Naive B cell (primary cell): Measurements from ENCODE around the gene ZNF219. TPM values are rescaled to one million over a fixed set of nuclear protein-coding genes. Genes with fewer than 3 reads are reported as not detected.
"Not testable (repeated sequence)": the region's sequence is repeated elsewhere in the genome, so short reads cannot be mapped to it uniquely, and the experiment has no call there.

ENCODE experiments used
- ATAC-seq, 2 donors: fragments of 150-1000 bp; cut with Tn5 transposase; 2 replicates each; pipeline ENCODE4 v1.10.0; 2021; ENCODE audit warnings: low read depth in 2 of 2, mild to moderate bottlenecking in 2 of 2, moderate library complexity in 2 of 2
- DNase-seq: peaks from one replicate; pipeline ENCODE4 v3.0.0; 2022
- H3K27ac Mint-ChIP-seq, 6 donors: one replicate each; pipeline ENCODE4 v1.8.0; 2020 to 2022; ENCODE audit warnings: mild to moderate bottlenecking in 6 of 6, mixed read lengths in 6 of 6, moderate library complexity in 5 of 6, inconsistent platforms in 2 of 6
- H3K27me3 Mint-ChIP-seq, 3 donors: one replicate each; pipeline ENCODE4 v1.8.0; 2021 to 2022; ENCODE audit warnings: mixed read lengths in 3 of 3, mild to moderate bottlenecking in 1 of 3
- H3K36me3 Mint-ChIP-seq, 2 donors: one replicate each; pipeline ENCODE4 v1.8.0; 2020 to 2022; ENCODE audit warnings: mixed read lengths in 2 of 2, inconsistent platforms in 1 of 2, mild to moderate bottlenecking in 1 of 2
- H3K4me1 Mint-ChIP-seq, 3 donors: one replicate each; pipeline ENCODE4 v1.8.0; 2020 to 2022; ENCODE audit warnings: mixed read lengths in 3 of 3, inconsistent platforms in 1 of 3, mild to moderate bottlenecking in 1 of 3, moderate library complexity in 1 of 3
- H3K4me3 Mint-ChIP-seq, 8 donors: one replicate each; pipeline ENCODE4 v1.8.0; 2020 to 2022; ENCODE audit warnings: mild to moderate bottlenecking in 8 of 8, mixed read lengths in 8 of 8, moderate library complexity in 8 of 8, inconsistent platforms in 2 of 8
- H3K9me3 Mint-ChIP-seq, 7 donors: one replicate each; pipeline ENCODE4 v1.8.0; 2020 to 2022; ENCODE audit warnings: mixed read lengths in 7 of 7, mild to moderate bottlenecking in 5 of 7, inconsistent platforms in 2 of 7, moderate library complexity in 1 of 7
- polyA plus RNA-seq, 6 donors: library from polyadenylated mRNA; unstranded; fragments of 300-500 nt; fragmentation: Illumina TruSeq; gene quantifications; one replicate each; pipeline ENCODE4 v1.2.3, GENCODE V29; 2021; ENCODE audit warnings: low read depth in 6 of 6

Gene ZNF219
- polyA plus RNA-seq, 6 donors from 2014 or later = 0.13 to 1.1 (median 0.56) TPM; not detected in 2

GRCh38 chr14:21053184-21054122 is 45.0 kb downstream of the ZNF219 start:
- Mint-ChIP-seq H3K4me3 (no peak overlapping the region), H3K27me3 (peaks cover 8 to 13% (median 12%) of the 10 kb centered on the region in 3 donors), H3K27ac (peak overlapping the region in 1 of 6 donors; percentile 7), H3K36me3 (no peaks in the 10 kb centered on the region), H3K9me3 (no peaks in the 10 kb centered on the region), H3K4me1 (no peaks in the 10 kb centered on the region)
- ATAC-seq (no peak), DNase-seq (no peak)

- H3K27ac Mint-ChIP-seq = no peak overlapping the region
- peaks cover 10 to 14% (median 13%) of the 10 kb centered on the region in 3 donors for H3K27me3 Mint-ChIP-seq
- no peak for ATAC-seq
- no peaks in the 10 kb centered on the region for H3K9me3 Mint-ChIP-seq
- DNase-seq = no peak
- no peaks in the 10 kb centered on the region for H3K4me1 Mint-ChIP-seq
- no peaks in the 10 kb centered on the region for H3K36me3 Mint-ChIP-seq
- no peak overlapping the region for H3K4me3 Mint-ChIP-seq
These were observed 47.9 kb downstream of the ZNF219 start for GRCh38 chr14:21050597-21050996.

GRCh38 chr14:21049271-21049673 is 49.2 kb downstream of the ZNF219 start:
- H3K27me3 Mint-ChIP-seq = peaks cover 21 to 26% (median 25%) of the 10 kb centered on the region in 3 donors
- no peaks in the 10 kb centered on the region for H3K4me1 Mint-ChIP-seq
- no peak overlapping the region for H3K27ac Mint-ChIP-seq
- no peaks in the 10 kb centered on the region for H3K9me3 Mint-ChIP-seq
- H3K4me3 Mint-ChIP-seq = no peak overlapping the region
- DNase-seq = no peak
- ATAC-seq = no peak
- no peaks in the 10 kb centered on the region for H3K36me3 Mint-ChIP-seq

DNA sequence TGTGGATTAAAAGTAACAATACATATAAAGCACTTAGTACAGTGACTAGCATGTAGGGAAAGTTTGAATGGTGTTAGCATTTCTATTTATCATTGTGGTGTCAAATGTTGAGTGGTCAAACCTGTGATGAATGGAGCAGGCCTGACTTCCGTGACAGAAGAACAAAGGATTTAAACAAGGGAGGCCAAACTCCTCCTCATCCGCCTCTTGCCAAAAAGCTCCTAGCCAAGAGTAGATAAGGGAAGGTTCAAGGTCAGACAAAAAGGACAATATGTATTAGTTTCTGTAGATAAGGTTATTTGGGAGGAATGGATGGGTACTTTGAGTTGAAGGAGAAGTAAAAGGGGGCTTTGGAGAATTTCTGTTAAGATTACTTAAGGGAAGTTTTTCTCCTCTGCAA is 49.8 kb downstream of the ZNF219 start:
- no peaks in the 10 kb centered on the region for H3K36me3 Mint-ChIP-seq
- H3K27ac Mint-ChIP-seq = no peak overlapping the region
- ATAC-seq = no peak
- no peaks in the 10 kb centered on the region for H3K4me1 Mint-ChIP-seq
- DNase-seq = no peak
- H3K9me3 Mint-ChIP-seq = no peaks in the 10 kb centered on the region
- peaks cover 21 to 32% (median 30%) of the 10 kb centered on the region in 3 donors for H3K27me3 Mint-ChIP-seq
- no peak overlapping the region for H3K4me3 Mint-ChIP-seq

GRCh38 chr14:21047378-21047781 is 51.1 kb downstream of the ZNF219 start:
- no peaks in the 10 kb centered on the region for H3K9me3 Mint-ChIP-seq
- H3K4me1 Mint-ChIP-seq = no peaks in the 10 kb centered on the region
- H3K36me3 Mint-ChIP-seq = no peaks in the 10 kb centered on the region
- H3K4me3 Mint-ChIP-seq = no peak overlapping the region
- no peak for DNase-seq
- no peak for ATAC-seq
- H3K27ac Mint-ChIP-seq = no peak overlapping the region
- H3K27me3 Mint-ChIP-seq = peaks cover 31 to 44% (median 36%) of the 10 kb centered on the region in 3 donors

GRCh38 chr14:21043974-21044618 is 54.4 kb downstream of the ZNF219 start:
- DNase-seq (no peak), ATAC-seq (no peak)
- Mint-ChIP-seq H3K36me3 (no peaks in the 10 kb centered on the region), H3K27me3 (peaks cover 28 to 45% (median 39%) of the 10 kb centered on the region in 3 donors), H3K9me3 (no peaks in the 10 kb centered on the region), H3K27ac (no peak overlapping the region), H3K4me1 (no peaks in the 10 kb centered on the region), H3K4me3 (no peak overlapping the region)

GRCh38 chr14:21043387-21043973 is 55.0 kb downstream of the ZNF219 start:
- Mint-ChIP-seq H3K9me3 (no peaks in the 10 kb centered on the region), H3K36me3 (no peaks in the 10 kb centered on the region), H3K4me3 (no peak overlapping the region), H3K27ac (peak overlapping the region in 1 of 6 donors; percentile 44), H3K4me1 (no peaks in the 10 kb centered on the region), H3K27me3 (peaks cover 26 to 45% (median 39%) of the 10 kb centered on the region in 3 donors)
- DNase-seq = no peak
- ATAC-seq = no peak

DNA sequence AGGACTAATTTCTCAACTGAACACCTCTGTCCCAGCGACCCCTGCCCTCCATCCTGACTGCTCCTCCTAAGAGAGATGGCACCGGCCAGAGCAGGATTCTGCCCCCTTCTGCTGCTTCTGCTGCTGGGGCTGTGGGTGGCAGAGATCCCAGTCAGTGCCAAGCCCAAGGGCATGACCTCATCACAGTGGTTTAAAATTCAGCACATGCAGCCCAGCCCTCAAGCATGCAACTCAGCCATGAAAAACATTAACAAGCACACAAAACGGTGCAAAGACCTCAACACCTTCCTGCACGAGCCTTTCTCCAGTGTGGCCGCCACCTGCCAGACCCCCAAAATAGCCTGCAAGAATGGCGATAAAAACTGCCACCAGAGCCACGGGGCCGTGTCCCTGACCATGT is 55.5 kb downstream of the ZNF219 start:
- ATAC-seq (no peak), DNase-seq (no peak)
- Mint-ChIP-seq H3K4me1 (no peaks in the 10 kb centered on the region), H3K36me3 (no peaks in the 10 kb centered on the region), H3K9me3 (no peaks in the 10 kb centered on the region), H3K27ac (no peak overlapping the region), H3K27me3 (peaks cover 26 to 45% (median 39%) of the 10 kb centered on the region in 3 donors), H3K4me3 (no peak overlapping the region)

DNA sequence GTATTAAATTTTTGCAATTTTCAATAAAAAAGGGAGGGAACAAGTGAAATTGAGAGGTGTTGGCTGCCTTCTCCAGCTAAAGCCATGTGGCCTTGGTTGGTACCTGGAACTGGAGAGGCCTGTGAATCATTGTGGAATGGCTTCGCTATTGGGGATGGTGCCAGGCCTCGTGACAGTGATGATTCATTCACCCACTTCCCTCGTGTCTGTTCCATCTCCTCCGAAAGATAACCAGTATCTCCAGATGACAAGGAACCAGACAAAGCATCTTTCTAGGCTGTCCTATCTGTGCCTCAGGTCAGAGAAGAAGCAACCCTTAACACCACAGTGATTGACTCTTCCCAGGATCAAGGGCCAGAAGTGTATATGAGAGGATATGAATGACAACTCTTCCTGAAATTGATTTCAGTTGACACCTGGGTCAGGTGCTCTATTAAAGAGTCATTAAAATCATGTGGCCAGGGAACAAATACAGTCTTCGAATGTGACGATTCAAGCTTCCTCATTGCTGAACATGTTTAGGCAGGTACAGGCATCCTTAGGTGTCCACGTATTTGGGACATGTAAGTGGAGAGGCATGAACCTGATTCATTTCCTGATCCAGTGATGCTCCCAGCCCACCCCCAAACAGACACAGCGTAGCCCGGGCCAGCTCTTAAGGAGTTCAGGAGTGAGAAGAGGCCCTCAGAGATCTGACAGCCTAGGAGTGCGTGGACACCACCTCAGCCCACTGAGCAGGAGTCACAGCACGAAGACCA is 56.6 kb downstream of the ZNF219 start, which contains the start of gene RNASE7:
Gene RNASE7 (plus strand): TSS at position 687 of the 758 bp plus-strand sequence. CDS start 631 bp downstream, outside the sequence.
- Mint-ChIP-seq H3K4me3 (no peak within 1 kb of the TSS), H3K4me1 (no peaks in the 10 kb centered on the region), H3K27ac (no peak within 1 kb of the TSS), H3K27me3 (peaks cover 26 to 42% (median 37%) of the 10 kb centered on the region in 3 donors), H3K36me3 (no peaks in the 10 kb centered on the region), H3K9me3 (no peaks in the 10 kb centered on the region)
- no peak for DNase-seq
- ATAC-seq = no peak

GRCh38 chr14:21040941-21041340 is 57.5 kb downstream of the ZNF219 start:
- H3K27me3 Mint-ChIP-seq = peaks cover 26 to 45% (median 40%) of the 10 kb centered on the region in 3 donors
- H3K27ac Mint-ChIP-seq, H3K4me1 Mint-ChIP-seq: not testable (repeated sequence)

DNA sequence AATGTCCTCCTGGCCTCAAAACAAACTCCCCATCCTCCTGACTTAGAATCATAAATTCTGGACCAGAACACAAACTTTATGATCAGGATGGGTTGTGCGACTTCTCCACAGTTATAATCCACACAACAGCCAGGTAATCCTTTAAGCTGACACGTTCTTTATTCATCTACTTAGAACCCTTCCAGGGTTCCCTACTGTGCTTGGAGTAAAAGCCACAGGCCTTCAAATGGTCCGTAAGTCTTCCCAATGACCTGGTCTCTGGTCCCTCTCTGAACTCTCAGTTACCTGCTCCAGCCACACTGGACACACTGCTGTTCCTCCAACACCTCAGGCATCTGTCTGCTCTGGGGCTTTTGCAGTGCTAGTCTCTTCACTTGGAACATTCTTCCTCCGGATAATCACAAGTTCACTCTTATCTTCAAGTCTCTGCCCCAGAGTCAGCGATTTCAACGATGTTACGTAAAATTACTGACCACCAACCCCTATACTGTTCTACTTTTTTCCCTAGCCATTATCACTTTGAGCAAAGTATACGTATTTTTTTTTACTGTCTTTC is 58.0 kb downstream of the ZNF219 start:
- Mint-ChIP-seq H3K27me3 (peaks cover 24 to 45% (median 38%) of the 10 kb centered on the region in 3 donors), H3K4me3 (peak overlapping the region in 1 of 8 donors; percentile 42), H3K4me1 (no peaks in the 10 kb centered on the region), H3K36me3 (no peaks in the 10 kb centered on the region), H3K27ac (no peak overlapping the region), H3K9me3 (no peaks in the 10 kb centered on the region)
- ATAC-seq = no peak
- no peak for DNase-seq

More at GRCh38 chr14:21040941-21041340, 57.5 kb downstream of the ZNF219 start:
- not testable (repeated sequence) for H3K9me3 Mint-ChIP-seq, ATAC-seq, H3K36me3 Mint-ChIP-seq, H3K4me3 Mint-ChIP-seq, DNase-seq
